ENCODE results near the gene DUSP8. TPM values are rescaled to one million over a fixed set of nuclear protein-coding genes. Genes with fewer than 3 reads are reported as not detected.

Gene DUSP8
- total and polyA plus RNA-seq, 2 of the 8 experiments (the other 6 are each of a cell fraction or from before 2014, with no cell fraction given): 2.8 to 3.6 TPM

DNA sequence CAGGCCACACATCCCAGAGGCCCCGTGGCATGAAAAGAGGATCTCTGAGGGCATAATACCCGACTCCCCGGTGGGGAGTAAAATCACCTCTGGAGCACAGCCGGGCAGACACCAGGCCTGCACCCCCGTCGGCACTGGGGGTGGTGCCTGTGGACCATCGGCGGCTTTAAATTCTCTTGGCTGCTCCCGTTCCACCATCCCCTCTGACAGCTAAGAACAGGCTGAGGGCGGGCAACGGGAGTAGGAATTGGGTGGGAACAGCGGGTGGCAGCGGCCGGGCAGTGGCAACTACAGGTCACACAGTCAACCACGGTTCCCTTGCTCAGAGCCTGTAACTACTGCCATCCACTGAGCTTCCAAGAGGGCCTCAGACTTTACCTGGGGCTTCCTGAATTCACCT, 45.3 kb downstream of the DUSP8 start:
- no peak overlapping the region for H2AK5ac ChIP-seq (ENCODE audit: low read depth, low read length)
- TF ChIP-seq SP1 (IDR thresholded peaks at IDR 0.05; ENCODE audit: low read depth, low read length) (no peak), SP4 (IDR thresholded peaks at IDR 0.05; ENCODE audit: low read length) (no peak), EZH2 (IDR thresholded peaks at IDR 0.05; ENCODE audit: low read depth, low read length, severe bottlenecking) (no peak), TAF7 (optimal IDR thresholded peaks at IDR 0.05; ENCODE audit: borderline replicate concordance, low read depth, low read length) (no peak), CBX5 (IDR thresholded peaks at IDR 0.05; ENCODE audit: low read depth, low read length) (no peak), EGR1 (IDR thresholded peaks at IDR 0.05; ENCODE audit: borderline replicate concordance, low read depth, low read length) (no peak), TAF1 (IDR thresholded peaks at IDR 0.05; ENCODE audit: low read depth, low read length) (no peak), CHD2 (IDR thresholded peaks at IDR 0.05; ENCODE audit: low read length) (no peak), SIN3A (conservative IDR thresholded peaks at IDR 0.05 in 1 of 2, IDR thresholded peaks at IDR 0.05 in 1 of 2; ENCODE audit: low read depth in 1 of 2, low read length in 2 of 2) (no peak), MAFK (IDR thresholded peaks at IDR 0.05; ENCODE audit: low read depth, low read length) (no peak)
- TF ChIP-seq, protein P1, sequence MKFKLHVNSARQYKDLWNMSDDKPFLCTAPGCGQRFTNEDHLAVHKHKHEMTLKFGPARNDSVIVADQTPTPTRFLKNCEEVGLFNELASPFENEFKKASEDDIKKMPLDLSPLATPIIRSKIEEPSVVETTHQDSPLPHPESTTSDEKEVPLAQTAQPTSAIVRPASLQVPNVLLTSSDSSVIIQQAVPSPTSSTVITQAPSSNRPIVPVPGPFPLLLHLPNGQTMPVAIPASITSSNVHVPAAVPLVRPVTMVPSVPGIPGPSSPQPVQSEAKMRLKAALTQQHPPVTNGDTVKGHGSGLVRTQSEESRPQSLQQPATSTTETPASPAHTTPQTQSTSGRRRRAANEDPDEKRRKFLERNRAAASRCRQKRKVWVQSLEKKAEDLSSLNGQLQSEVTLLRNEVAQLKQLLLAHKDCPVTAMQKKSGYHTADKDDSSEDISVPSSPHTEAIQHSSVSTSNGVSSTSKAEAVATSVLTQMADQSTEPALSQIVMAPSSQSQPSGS (IDR thresholded peaks at IDR 0.05; ENCODE audit: low read length): no peak
- H3K27me3 ChIP-seq (replicated peaks in 1 of 4; ENCODE audit: control insufficient read depth in 3 of 4, extremely low read depth in 1 of 4, insufficient read depth in 3 of 4, low read length in 3 of 4): no peaks in the 10 kb centered on the region
- DNase-seq (ENCODE audit: low read depth in 1 of 2, low spot score in 2 of 2) (no peak), FAIRE-seq (no peak)
- no peak overlapping the region for H3K9ac ChIP-seq (replicated peaks in 1 of 4; ENCODE audit: extremely low read depth in 1 of 4, low read depth in 3 of 4, low read length in 3 of 4)
- no peak overlapping the region for H4K5ac ChIP-seq (ENCODE audit: insufficient read length, low read depth, low read length)
- H3K23ac ChIP-seq (ENCODE audit: insufficient read length): no peak overlapping the region
- H3K18ac ChIP-seq (ENCODE audit: extremely low read depth, low read length): no peak overlapping the region
- H4K8ac ChIP-seq (ENCODE audit: extremely low read depth, insufficient read depth, low read length): no peak overlapping the region
- peaks cover 15% of the 10 kb centered on the region for H3K79me1 ChIP-seq (ENCODE audit: low read depth, low read length)
- 88% methylated on average over 15 of the region's 15 CpGs; no CpG with 5 or more reads in 1 of the 2 experiments for WGBS, 2 experiments (ENCODE audit: extremely low coverage in 1 of 2, insufficient coverage in 1 of 2, insufficient read length in 1 of 2, insufficient replicate concordance in 2 of 2, low coverage in 1 of 2, low lambda C conversion rate in 2 of 2, missing lambda C conversion rate in 1 of 2)
- H3K9me3 ChIP-seq (ENCODE audit: insufficient read depth in 2 of 2, low read depth in 1 of 2, low read length in 1 of 2): no peaks in the 10 kb centered on the region
- H3K23me2 ChIP-seq (ENCODE audit: low read depth, low read length): no peaks in the 10 kb centered on the region
- H2BK12ac ChIP-seq (ENCODE audit: low read depth, low read length): no peak overlapping the region
- H2BK20ac ChIP-seq (ENCODE audit: low read length): no peak overlapping the region
- no peak overlapping the region for H2BK15ac ChIP-seq (ENCODE audit: low read length)
- ChIA-PET POLR2A (ENCODE audit: partially characterized antibody) (interaction anchor here (0.6 kb wide), 2 partner anchors 37 to 50 kb away, joined by 3 read pairs; no protein-coding TSS in a partner anchor), CTCF (ENCODE audit: partially characterized antibody) (interaction anchor here (0.7 to 3.5 kb wide), 5 partner anchors 8 to 85 kb away, joined by 3 to 21 read pairs (median 4); no protein-coding TSS in a partner anchor)
- no peak overlapping the region for H2BK5ac ChIP-seq (ENCODE audit: low read depth, low read length)
- H3K4ac ChIP-seq (replicated peaks; ENCODE audit: insufficient read length, low read depth, low read length): no peak overlapping the region
- no peak overlapping the region for H2AFZ ChIP-seq (ENCODE audit: low read length)
- H3K4me2 ChIP-seq (ENCODE audit: insufficient read depth in 1 of 2, low read depth in 2 of 2, low read length in 2 of 2): no peak overlapping the region
- H3K79me2 ChIP-seq (ENCODE audit: control insufficient read depth in 1 of 2, insufficient read depth in 2 of 2, low read length in 2 of 2): peaks cover 0 to 33% of the 10 kb centered on the region in 2 experiments; a peak in 1 of 4 replicates
- H3K56ac ChIP-seq (replicated peaks; ENCODE audit: insufficient read length, low read depth, low read length): no peak overlapping the region
- peaks cover 0 to 2% (median 0%) of the 10 kb centered on the region in 4 experiments; a peak in 1 of 7 replicates for H3K4me1 ChIP-seq (replicated peaks in 1 of 4; ENCODE audit: control insufficient read depth in 3 of 4, insufficient read depth in 4 of 4, low read length in 3 of 4)
- H3K36me3 ChIP-seq (ENCODE audit: control insufficient read depth in 2 of 4, insufficient read depth in 4 of 4, low read length in 3 of 4): no peaks in the 10 kb centered on the region
- peaks cover 2 to 13% of the 10 kb centered on the region in 2 experiments for H4K20me1 ChIP-seq (replicated peaks in 1 of 2; ENCODE audit: control insufficient read depth in 1 of 2, insufficient read depth in 2 of 2, low read length in 2 of 2)
- H4K91ac ChIP-seq (replicated peaks; ENCODE audit: insufficient read length, low read length): no peak overlapping the region
- no peak overlapping the region for H3K27ac ChIP-seq (ENCODE audit: low read depth, low read length)
- H3K14ac ChIP-seq (ENCODE audit: insufficient read length): no peak overlapping the region
- H3K4me3 ChIP-seq (ENCODE audit: extremely low read depth in 1 of 4, insufficient read depth in 2 of 4, low read depth in 3 of 4, low read length in 4 of 4): no peak overlapping the region
- H2BK120ac ChIP-seq (replicated peaks; ENCODE audit: low read depth, low read length): no peak overlapping the region
